Hepatocyte (in vitro differentiated cells): Measurements from ENCODE around the gene PLD1.

Source experiments
- EZH2 ChIP-seq: fragments of 200-600 bp; sonication (generic); IDR thresholded peaks from 2 replicates; pipeline ENCODE4 v1.6.1; 2016; ENCODE audit warnings: antibody characterized with exemption, mild to moderate bottlenecking, borderline replicate concordance
- TF ChIP-seq, protein P1 (sequence below): fragments of 200-600 bp; sonication (generic); IDR thresholded peaks from 2 replicates; pipeline ENCODE4 v1.5.1; 2016; ENCODE audit warnings: antibody characterized with exemption, mild to moderate bottlenecking; ENCODE audit not compliant: poor library complexity

- TF ChIP-seq, protein P1, sequence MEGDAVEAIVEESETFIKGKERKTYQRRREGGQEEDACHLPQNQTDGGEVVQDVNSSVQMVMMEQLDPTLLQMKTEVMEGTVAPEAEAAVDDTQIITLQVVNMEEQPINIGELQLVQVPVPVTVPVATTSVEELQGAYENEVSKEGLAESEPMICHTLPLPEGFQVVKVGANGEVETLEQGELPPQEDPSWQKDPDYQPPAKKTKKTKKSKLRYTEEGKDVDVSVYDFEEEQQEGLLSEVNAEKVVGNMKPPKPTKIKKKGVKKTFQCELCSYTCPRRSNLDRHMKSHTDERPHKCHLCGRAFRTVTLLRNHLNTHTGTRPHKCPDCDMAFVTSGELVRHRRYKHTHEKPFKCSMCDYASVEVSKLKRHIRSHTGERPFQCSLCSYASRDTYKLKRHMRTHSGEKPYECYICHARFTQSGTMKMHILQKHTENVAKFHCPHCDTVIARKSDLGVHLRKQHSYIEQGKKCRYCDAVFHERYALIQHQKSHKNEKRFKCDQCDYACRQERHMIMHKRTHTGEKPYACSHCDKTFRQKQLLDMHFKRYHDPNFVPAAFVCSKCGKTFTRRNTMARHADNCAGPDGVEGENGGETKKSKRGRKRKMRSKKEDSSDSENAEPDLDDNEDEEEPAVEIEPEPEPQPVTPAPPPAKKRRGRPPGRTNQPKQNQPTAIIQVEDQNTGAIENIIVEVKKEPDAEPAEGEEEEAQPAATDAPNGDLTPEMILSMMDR, result no peak
- TF ChIP-seq EZH2, result no peak
Measured at GRCh38 chr3:171565481-171566058, 244.7 kb downstream of the PLD1 start.
